Left hindlimb (tissue), 1 donor: ENCODE results near the gene SRRM2.

Experiments
- DNase-seq: peaks from one replicate; pipeline ENCODE4 v3.0.0-alpha.2; 2018

The SRRM2 gene

DNA sequence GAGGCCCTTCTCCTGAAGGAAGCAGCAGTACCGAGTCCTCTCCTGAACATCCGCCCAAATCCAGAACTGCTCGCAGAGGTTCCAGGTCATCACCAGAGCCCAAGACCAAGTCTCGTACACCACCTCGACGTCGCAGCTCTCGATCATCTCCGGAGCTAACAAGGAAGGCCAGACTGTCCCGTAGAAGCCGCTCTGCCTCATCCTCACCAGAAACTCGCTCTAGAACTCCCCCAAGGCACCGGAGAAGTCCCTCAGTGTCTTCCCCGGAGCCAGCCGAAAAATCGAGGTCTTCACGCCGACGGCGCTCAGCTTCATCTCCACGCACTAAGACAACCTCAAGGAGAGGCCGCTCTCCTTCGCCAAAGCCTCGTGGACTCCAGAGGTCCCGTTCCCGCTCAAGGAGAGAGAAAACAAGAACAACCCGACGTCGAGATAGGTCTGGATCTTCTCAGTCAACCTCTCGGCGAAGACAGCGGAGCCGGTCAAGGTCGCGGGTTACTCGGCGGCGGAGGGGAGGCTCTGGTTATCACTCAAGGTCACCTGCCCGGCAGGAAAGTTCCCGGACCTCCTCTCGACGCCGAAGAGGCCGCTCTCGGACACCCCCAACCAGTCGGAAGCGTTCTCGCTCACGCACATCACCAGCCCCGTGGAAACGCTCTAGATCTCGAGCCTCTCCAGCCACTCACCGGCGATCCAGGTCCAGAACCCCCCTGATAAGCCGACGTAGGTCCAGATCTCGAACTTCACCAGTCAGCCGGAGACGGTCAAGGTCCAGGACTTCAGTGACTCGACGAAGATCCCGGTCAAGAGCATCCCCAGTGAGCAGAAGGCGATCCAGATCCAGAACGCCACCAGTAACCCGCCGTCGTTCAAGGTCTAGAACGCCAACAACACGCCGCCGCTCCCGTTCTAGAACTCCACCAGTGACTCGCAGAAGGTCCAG is 13.3 kb downstream of the SRRM2 start:
- no peak for DNase-seq

- DNase-seq, result no peak
These were observed 14.1 kb downstream of the SRRM2 start for GRCh38 chr16:2766430-2767139.

DNA sequence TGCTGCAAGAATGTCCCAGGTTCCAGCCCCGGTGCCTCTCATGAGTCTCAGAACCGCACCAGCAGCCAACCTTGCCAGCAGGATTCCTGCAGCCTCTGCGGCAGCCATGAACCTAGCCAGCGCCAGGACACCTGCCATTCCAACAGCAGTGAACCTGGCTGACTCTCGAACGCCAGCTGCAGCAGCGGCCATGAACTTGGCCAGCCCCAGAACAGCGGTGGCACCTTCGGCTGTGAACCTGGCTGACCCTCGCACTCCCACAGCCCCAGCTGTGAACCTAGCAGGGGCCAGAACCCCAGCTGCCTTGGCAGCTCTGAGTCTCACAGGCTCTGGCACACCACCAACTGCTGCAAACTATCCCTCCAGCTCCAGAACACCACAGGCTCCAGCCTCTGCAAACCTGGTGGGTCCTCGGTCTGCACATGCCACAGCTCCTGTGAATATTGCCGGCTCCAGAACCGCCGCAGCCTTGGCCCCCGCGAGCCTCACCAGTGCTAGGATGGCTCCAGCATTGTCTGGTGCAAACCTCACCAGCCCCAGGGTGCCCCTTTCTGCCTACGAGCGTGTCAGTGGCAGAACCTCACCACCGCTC is 14.8 kb downstream of the SRRM2 start:
- DNase-seq, result no peak

GRCh38 chr16:2767891-2768290 is 15.5 kb downstream of the SRRM2 start:
- no peak for DNase-seq

GRCh38 chr16:2768403-2769089 is 16.1 kb downstream of the SRRM2 start:
- no peak for DNase-seq

DNA sequence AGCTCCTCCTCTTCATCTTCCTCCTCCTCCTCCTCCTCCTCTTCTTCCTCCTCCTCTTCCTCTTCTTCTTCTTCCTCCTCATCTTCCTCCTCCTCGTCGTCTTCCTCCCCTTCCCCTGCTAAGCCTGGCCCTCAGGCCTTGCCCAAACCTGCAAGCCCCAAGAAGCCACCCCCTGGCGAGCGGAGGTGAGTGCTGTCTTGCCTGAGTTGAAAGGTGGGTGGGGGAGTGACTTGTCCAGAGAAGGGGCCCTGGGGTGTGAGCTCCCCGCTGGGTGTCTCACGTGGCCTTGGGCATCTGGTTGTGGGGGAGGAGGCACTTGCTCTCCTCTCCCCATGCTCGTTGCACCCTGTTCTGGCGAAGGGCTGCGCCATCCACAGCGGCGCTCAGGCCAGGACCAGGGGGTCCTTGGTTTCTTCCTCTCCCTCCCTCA is 16.7 kb downstream of the SRRM2 start:
- DNase-seq, result no peak

- no peak for DNase-seq
These were observed 17.2 kb downstream of the SRRM2 start for GRCh38 chr16:2769675-2770056.

DNA sequence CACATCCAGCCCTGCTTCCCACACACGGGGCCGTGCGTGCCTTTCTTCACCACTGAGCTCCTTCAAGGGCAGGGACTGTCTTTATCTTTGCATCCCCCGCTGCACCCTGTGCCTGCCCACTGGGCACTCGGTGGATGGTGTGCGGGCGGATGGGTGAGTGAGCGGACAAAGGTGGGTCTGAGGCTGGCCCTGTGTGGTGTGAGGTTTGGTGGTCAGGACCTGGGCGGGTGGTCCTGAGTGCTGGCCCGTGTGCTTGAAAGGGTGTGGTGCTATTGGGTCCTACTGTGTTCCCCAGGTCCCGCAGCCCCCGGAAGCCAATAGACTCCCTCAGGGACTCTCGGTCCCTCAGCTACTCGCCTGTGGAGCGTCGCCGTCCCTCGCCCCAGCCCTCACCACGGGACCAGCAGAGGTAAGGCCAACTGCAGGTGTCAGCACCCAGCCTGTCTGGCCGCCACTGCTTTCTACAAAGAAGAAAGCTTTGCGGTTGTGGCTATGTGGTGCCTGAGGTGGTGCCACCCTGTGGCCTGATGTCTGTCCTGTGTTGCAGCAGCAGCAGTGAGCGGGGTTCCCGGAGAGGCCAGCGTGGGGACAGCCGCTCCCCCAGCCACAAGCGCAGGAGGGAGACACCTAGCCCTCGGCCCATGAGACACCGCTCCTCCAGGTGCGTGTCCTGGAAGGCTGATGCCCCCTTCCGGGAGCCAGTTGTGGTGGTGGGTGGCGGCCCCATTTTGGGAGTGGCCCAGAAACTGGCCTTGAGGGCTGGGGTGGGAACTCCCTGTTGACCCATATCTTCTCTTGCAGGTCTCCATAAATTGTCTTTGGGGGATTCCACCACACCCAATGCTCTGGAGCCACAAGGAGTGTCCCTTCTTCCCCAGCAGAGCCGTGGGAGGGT is 17.9 kb downstream of the SRRM2 start:
- DNase-seq, result no peak

GRCh38 chr16:2771496-2772402 is 19.3 kb downstream of the SRRM2 start:
- DNase-seq, result no peak

- DNase-seq, result no peak
These were observed 20.9 kb downstream of the SRRM2 start for GRCh38 chr16:2773188-2773968.

- DNase-seq, result no peak
These were observed 21.9 kb downstream of the SRRM2 start for GRCh38 chr16:2774161-2774891.

GRCh38 chr16:2775131-2775716 is 22.8 kb downstream of the SRRM2 start:
- DNase-seq, result no peak

DNA sequence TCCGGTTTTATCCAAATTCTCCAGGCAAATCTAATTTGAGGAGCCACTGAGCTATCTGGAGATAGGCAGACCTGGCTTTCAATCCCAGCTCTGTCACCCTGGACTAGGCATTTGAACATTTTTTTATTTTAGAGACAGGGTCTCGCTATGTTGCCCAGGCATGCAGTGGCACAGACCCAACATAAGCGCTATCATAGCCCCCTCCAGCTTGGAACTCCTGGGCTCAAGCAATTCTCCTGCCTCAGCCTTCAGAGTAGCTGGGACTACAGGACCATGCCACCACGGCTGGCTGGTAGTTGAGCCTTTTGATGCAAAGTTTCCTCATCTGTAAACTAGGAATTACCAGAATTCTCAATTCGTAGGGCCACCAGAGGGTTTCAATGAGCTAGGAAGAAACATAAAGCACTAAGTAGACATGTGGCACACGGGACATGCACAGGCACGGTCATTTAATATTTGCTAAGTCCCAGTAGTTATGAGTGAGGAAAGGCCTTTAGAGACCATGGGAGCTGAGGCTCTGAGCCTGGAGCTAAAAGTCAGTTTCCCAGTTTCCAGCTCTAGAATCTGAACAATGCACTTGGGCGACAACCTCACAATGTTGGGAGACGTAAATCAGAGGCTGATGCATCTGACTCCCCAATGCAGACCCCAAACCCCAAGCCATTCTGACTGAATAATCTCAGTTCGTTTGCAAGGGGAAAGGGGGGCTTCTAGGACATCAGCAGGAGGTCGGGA is 23.5 kb downstream of the SRRM2 start:
- DNase-seq, result no peak

- no peak for DNase-seq
These were observed 24.2 kb downstream of the SRRM2 start for GRCh38 chr16:2776500-2777139.

- DNase-seq, result peak; percentile 92
These were observed 24.9 kb downstream of the SRRM2 start, which contains the start of gene ELOB for GRCh38 chr16:2777231-2777902. TSS of gene ELOB (minus strand) at chr16:2777280. CDS start at chr16:2777239, 41 bp downstream.

GRCh38 chr16:2777903-2778629 is 25.6 kb downstream of the SRRM2 start:
- DNase-seq, result no peak
